HG02885 (cell line): Measurements from ENCODE around the gene CSF1.
"Not testable (repeated sequence)": the region's sequence is repeated elsewhere in the genome, so short reads cannot be mapped to it uniquely, and the experiment has no call there.

Source experiments
- ATAC-seq: cut with Tn5 transposase; IDR thresholded peaks from one replicate; pipeline ENCODE4 v1.9.1; 2021; ENCODE audit warnings: mild to moderate bottlenecking; ENCODE audit not compliant: unreplicated experiment, poor library complexity

Gene CSF1

GRCh38 chr1:109932679-109933078, 22.0 kb downstream of the CSF1 start:
- ATAC-seq, result no peak

GRCh38 chr1:109933856-109934711, 23.4 kb downstream of the CSF1 start:
- no peak for ATAC-seq

GRCh38 chr1:109935451-109935900, 24.8 kb downstream of the CSF1 start:
- no peak for ATAC-seq

- no peak for ATAC-seq
Measured at GRCh38 chr1:109937738-109938137, 27.1 kb downstream of the CSF1 start.

GRCh38 chr1:109938556-109938955, 27.9 kb downstream of the CSF1 start:
- no peak for ATAC-seq

- ATAC-seq, result no peak
Measured at GRCh38 chr1:109942434-109942833, 31.8 kb downstream of the CSF1 start.

- ATAC-seq, result no peak
Measured at GRCh38 chr1:109944541-109944940, 33.9 kb downstream of the CSF1 start.

GRCh38 chr1:109946511-109946910, 35.9 kb downstream of the CSF1 start:
- no peak for ATAC-seq

GRCh38 chr1:109947582-109948284, 37.1 kb downstream of the CSF1 start:
- ATAC-seq, result no peak

- ATAC-seq, result no peak
Measured at GRCh38 chr1:109948285-109948630, 37.6 kb downstream of the CSF1 start.

- no peak for ATAC-seq
Measured at GRCh38 chr1:109950038-109950437, 39.4 kb downstream of the CSF1 start.

- ATAC-seq, result no peak
Measured at GRCh38 chr1:109950509-109950908, 39.9 kb downstream of the CSF1 start.

GRCh38 chr1:109951501-109951900, 40.9 kb downstream of the CSF1 start:
- ATAC-seq, result not testable (repeated sequence)

- ATAC-seq, result no peak
Measured at GRCh38 chr1:109954041-109954512, 43.4 kb downstream of the CSF1 start.

- no peak for ATAC-seq
Measured at GRCh38 chr1:109959632-109959973, 49.0 kb downstream of the CSF1 start.

- no peak for ATAC-seq
Measured at GRCh38 chr1:109959974-109960744, 49.5 kb downstream of the CSF1 start.

- no peak for ATAC-seq
Measured at GRCh38 chr1:109960745-109961094, 50.1 kb downstream of the CSF1 start.

- no peak for ATAC-seq
Measured at GRCh38 chr1:109963864-109964263, 53.2 kb downstream of the CSF1 start.

- no peak for ATAC-seq
Measured at GRCh38 chr1:109969146-109969829, 58.6 kb downstream of the CSF1 start.

GRCh38 chr1:109969907-109970306, 59.3 kb downstream of the CSF1 start:
- ATAC-seq, result no peak
